HPDE6-E6E7 (cell line): ENCODE data around the gene POU1F1.
"Not testable (repeated sequence)": the region's sequence is repeated elsewhere in the genome, so short reads cannot be mapped to it uniquely, and the experiment has no call there.

ENCODE experiments used
- DNase-seq: peaks from one replicate; pipeline ENCODE4 v3.0.0; 2011; ENCODE audit warnings: missing footprints; ENCODE audit errors: extremely low spot score

POU1F1 gene

GRCh38 chr3:87276484-87276883 lies at the start of gene POU1F1:
POU1F1 (minus strand) TSS chr3:87276584; CDS start chr3:87276462, 122 bp downstream.
- no peak for DNase-seq

GRCh38 chr3:87324609-87325008 lies 48.2 kb upstream of the POU1F1 start:
- DNase-seq = no peak

GRCh38 chr3:87320756-87321626 lies 44.6 kb upstream of the POU1F1 start:
- no peak for DNase-seq

GRCh38 chr3:87318617-87319021 lies 42.2 kb upstream of the POU1F1 start:
- DNase-seq = no peak

GRCh38 chr3:87317779-87318178 lies 41.4 kb upstream of the POU1F1 start:
- no peak for DNase-seq

GRCh38 chr3:87313641-87314040 lies 37.3 kb upstream of the POU1F1 start:
- DNase-seq = peak; percentile 44

- DNase-seq = no peak
Measured at GRCh38 chr3:87311309-87311708, 34.9 kb upstream of the POU1F1 start.

- peak; percentile 29 for DNase-seq
Measured at GRCh38 chr3:87309601-87310000, 33.2 kb upstream of the POU1F1 start.

GRCh38 chr3:87307805-87308204 lies 31.4 kb upstream of the POU1F1 start:
- no peak for DNase-seq

- DNase-seq = no peak
Measured at GRCh38 chr3:87305517-87305916, 29.1 kb upstream of the POU1F1 start.

- DNase-seq = not testable (repeated sequence)
Measured at GRCh38 chr3:87305031-87305430, 28.6 kb upstream of the POU1F1 start.

GRCh38 chr3:87298111-87298718 lies 21.8 kb upstream of the POU1F1 start:
- peak; percentile 11 for DNase-seq

- DNase-seq = no peak
Measured at GRCh38 chr3:87288446-87288845, 12.1 kb upstream of the POU1F1 start.

GRCh38 chr3:87287011-87287410 lies 10.6 kb upstream of the POU1F1 start:
- peak; percentile 16 for DNase-seq

GRCh38 chr3:87272718-87273341 lies 3.6 kb downstream of the POU1F1 start:
- no peak for DNase-seq

GRCh38 chr3:87270908-87271700 lies 5.3 kb downstream of the POU1F1 start:
- DNase-seq = no peak

- DNase-seq = no peak
Measured at GRCh38 chr3:87269723-87270122, 6.7 kb downstream of the POU1F1 start.

GRCh38 chr3:87268646-87269211 lies 7.7 kb downstream of the POU1F1 start:
- no peak for DNase-seq

GRCh38 chr3:87267953-87268645 lies 8.3 kb downstream of the POU1F1 start:
- no peak for DNase-seq

GRCh38 chr3:87261925-87262324 lies 14.5 kb downstream of the POU1F1 start:
- no peak for DNase-seq

- DNase-seq = peak; percentile 5
Measured at GRCh38 chr3:87260270-87260669, 16.1 kb downstream of the POU1F1 start.
